Mucosa of stomach (tissue), 1 donor: ENCODE measurements around the gene NCBP3.

Experiments
- H3K27me3 ChIP-seq: one replicate; pipeline ENCODE4 v1.7.0; 2013; ENCODE audit warnings: mild to moderate bottlenecking, low read length; ENCODE audit not compliant: control insufficient read depth, insufficient read depth
- H3K36me3 ChIP-seq: one replicate; pipeline ENCODE4 v1.7.0; 2013; ENCODE audit warnings: low read length; ENCODE audit not compliant: control insufficient read depth, insufficient read depth
- H3K4me1 ChIP-seq: one replicate; pipeline ENCODE4 v1.7.0; 2013; ENCODE audit warnings: mild to moderate bottlenecking, low read length; ENCODE audit not compliant: control insufficient read depth, insufficient read depth
- H3K4me3 ChIP-seq: one replicate; pipeline ENCODE4 v1.7.0; 2013; ENCODE audit warnings: low read length
- H3K9ac ChIP-seq: one replicate; pipeline ENCODE4 v1.7.0; 2013; ENCODE audit warnings: mild to moderate bottlenecking, low read length, moderate library complexity
- H3K9me3 ChIP-seq: one replicate; pipeline ENCODE4 v1.7.0; 2013; ENCODE audit warnings: mild to moderate bottlenecking, low read length, moderate library complexity; ENCODE audit not compliant: control insufficient read depth
- donor health status: Pancreatic carcinoma.

Gene NCBP3

GRCh38 chr17:3766779-3767178 lies 79.3 kb downstream of the NCBP3 start:
- no peak overlapping the region for H3K4me3 ChIP-seq
- peaks cover 2% of the 10 kb centered on the region for H3K27me3 ChIP-seq
- no peaks in the 10 kb centered on the region for H3K36me3 ChIP-seq
- H3K9ac ChIP-seq, result no peak overlapping the region
- no peaks in the 10 kb centered on the region for H3K4me1 ChIP-seq
- no peaks in the 10 kb centered on the region for H3K9me3 ChIP-seq

- no peak overlapping the region for H3K4me3 ChIP-seq
- no peaks in the 10 kb centered on the region for H3K4me1 ChIP-seq
- no peaks in the 10 kb centered on the region for H3K9me3 ChIP-seq
- no peak overlapping the region for H3K9ac ChIP-seq
- no peaks in the 10 kb centered on the region for H3K27me3 ChIP-seq
- no peaks in the 10 kb centered on the region for H3K36me3 ChIP-seq
Observed at GRCh38 chr17:3765981-3766380, 80.1 kb downstream of the NCBP3 start.

GRCh38 chr17:3763777-3764170 lies 82.3 kb downstream of the NCBP3 start:
- no peak overlapping the region for H3K9ac ChIP-seq
- H3K9me3 ChIP-seq, result no peaks in the 10 kb centered on the region
- H3K36me3 ChIP-seq, result no peaks in the 10 kb centered on the region
- H3K4me1 ChIP-seq, result no peaks in the 10 kb centered on the region
- H3K27me3 ChIP-seq, result no peaks in the 10 kb centered on the region
- H3K4me3 ChIP-seq, result no peak overlapping the region

GRCh38 chr17:3762922-3763776 lies 82.9 kb downstream of the NCBP3 start:
- Histone ChIP-seq H3K36me3 (no peaks in the 10 kb centered on the region), H3K4me1 (no peaks in the 10 kb centered on the region), H3K4me3 (no peak overlapping the region), H3K9ac (no peak overlapping the region), H3K27me3 (no peaks in the 10 kb centered on the region), H3K9me3 (no peaks in the 10 kb centered on the region)

- no peaks in the 10 kb centered on the region for H3K36me3 ChIP-seq
- H3K9ac ChIP-seq, result no peak overlapping the region
- no peaks in the 10 kb centered on the region for H3K9me3 ChIP-seq
- no peaks in the 10 kb centered on the region for H3K27me3 ChIP-seq
- H3K4me1 ChIP-seq, result no peaks in the 10 kb centered on the region
- H3K4me3 ChIP-seq, result no peak overlapping the region
Observed at GRCh38 chr17:3761918-3762380, 84.1 kb downstream of the NCBP3 start.

- Histone ChIP-seq H3K27me3 (no peaks in the 10 kb centered on the region), H3K4me3 (no peak overlapping the region), H3K9me3 (no peaks in the 10 kb centered on the region), H3K36me3 (no peaks in the 10 kb centered on the region), H3K4me1 (no peaks in the 10 kb centered on the region), H3K9ac (no peak overlapping the region)
Observed at GRCh38 chr17:3761036-3761917, 84.8 kb downstream of the NCBP3 start.

- no peak overlapping the region for H3K9ac ChIP-seq
- H3K4me3 ChIP-seq, result no peak overlapping the region
- H3K9me3 ChIP-seq, result no peaks in the 10 kb centered on the region
- H3K4me1 ChIP-seq, result peaks cover 5% of the 10 kb centered on the region
- H3K36me3 ChIP-seq, result no peaks in the 10 kb centered on the region
- no peaks in the 10 kb centered on the region for H3K27me3 ChIP-seq
Observed at GRCh38 chr17:3759597-3760216, 86.3 kb downstream of the NCBP3 start.

GRCh38 chr17:3755335-3756030 lies 90.6 kb downstream of the NCBP3 start:
- H3K4me1 ChIP-seq, result peaks cover 5% of the 10 kb centered on the region
- no peaks in the 10 kb centered on the region for H3K36me3 ChIP-seq
- H3K9ac ChIP-seq, result peak overlapping the region; percentile 79
- no peaks in the 10 kb centered on the region for H3K9me3 ChIP-seq
- no peaks in the 10 kb centered on the region for H3K27me3 ChIP-seq
- peak overlapping the region; percentile 41 for H3K4me3 ChIP-seq

- Histone ChIP-seq H3K36me3 (no peaks in the 10 kb centered on the region), H3K9ac (peak overlapping the region; percentile 79), H3K9me3 (no peaks in the 10 kb centered on the region), H3K4me3 (peak overlapping the region; percentile 41), H3K27me3 (no peaks in the 10 kb centered on the region), H3K4me1 (peaks cover 5% of the 10 kb centered on the region)
Observed at GRCh38 chr17:3754458-3755334, 91.3 kb downstream of the NCBP3 start.

- Histone ChIP-seq H3K9me3 (no peaks in the 10 kb centered on the region), H3K36me3 (no peaks in the 10 kb centered on the region), H3K4me1 (peaks cover 5% of the 10 kb centered on the region), H3K27me3 (no peaks in the 10 kb centered on the region), H3K4me3 (no peak overlapping the region), H3K9ac (no peak overlapping the region)
Observed at GRCh38 chr17:3754066-3754457, 92.0 kb downstream of the NCBP3 start.

GRCh38 chr17:3753624-3754023 lies 92.4 kb downstream of the NCBP3 start:
- Histone ChIP-seq H3K4me3 (no peak overlapping the region), H3K36me3 (no peaks in the 10 kb centered on the region)

More at GRCh38 chr17:3753624-3754023, 92.4 kb downstream of the NCBP3 start:
- no peak overlapping the region for H3K9ac ChIP-seq
- H3K9me3 ChIP-seq, result no peaks in the 10 kb centered on the region
- H3K27me3 ChIP-seq, result no peaks in the 10 kb centered on the region
- peaks cover 5% of the 10 kb centered on the region for H3K4me1 ChIP-seq
